ENCODE measurements around the gene CPSF3. TPM values are rescaled to one million over a fixed set of nuclear protein-coding genes. Genes with fewer than 3 reads are reported as not detected.

CPSF3 gene
- total and polyA plus RNA-seq, 2 of the 13 experiments (the other 11 are each of a cell fraction or from before 2014, with no cell fraction given): 19.8 to 93.0 TPM

- intact Hi-C loops (cut with micrococcal nuclease; ENCODE audit: unreplicated experiment) (no loop called here), in situ Hi-C loops (cut with HindIII; ENCODE audit: extremely low pct_ligation_motif_present, low pct_unique_long_range_greater_than_20kb) (no loop called here)
- H3K4me1 ChIP-seq (ENCODE audit: insufficient read depth, low read length): no peaks in the 10 kb centered on the region
- H3K36me3 ChIP-seq (replicated peaks in 1 of 2; ENCODE audit: control insufficient read depth in 1 of 2, insufficient read depth in 2 of 2, low read length in 2 of 2): peaks cover 23 to 66% of the 10 kb centered on the region in 2 experiments
- no peak overlapping the region for H3K4me3 ChIP-seq (replicated peaks in 1 of 3; ENCODE audit: insufficient read depth in 1 of 3, low read depth in 2 of 3, low read length in 3 of 3)
- no peak overlapping the region for H3K4me2 ChIP-seq (ENCODE audit: low read depth, low read length)
- H2AFZ ChIP-seq (ENCODE audit: low read length): no peak overlapping the region
- WGBS (ENCODE audit: low lambda C conversion rate): 95% methylated on average over 7 of the region's 7 CpGs
- H3K79me2 ChIP-seq (ENCODE audit: insufficient read depth, low read length): no peaks in the 10 kb centered on the region
- no peak for DNase-seq (ENCODE audit: low spot score)
- no peaks in the 10 kb centered on the region for H4K20me1 ChIP-seq (ENCODE audit: insufficient read depth, low read length)
- no peak overlapping the region for H3K9ac ChIP-seq (ENCODE audit: insufficient read depth, low read depth, low read length)
- H3K27me3 ChIP-seq (ENCODE audit: control insufficient read depth in 1 of 2, insufficient read depth in 2 of 2, low read length in 2 of 2): no peaks in the 10 kb centered on the region
- CTCF ChIA-PET (ENCODE audit: low intra/inter-chr PET ratio, low total read pairs): no interaction called here
- no peaks in the 10 kb centered on the region for H3K9me3 ChIP-seq (ENCODE audit: low read length)
- BruUV-seq (replicated peaks): no TSS peak
- no peak overlapping the region for H3K27ac ChIP-seq (ENCODE audit: extremely low read length, insufficient read depth, low read length)
- no peak for TF ChIP-seq ZNF883 (CRISPR knock-in tag; IDR thresholded peaks at IDR 0.05; ENCODE audit: not compliant biosample characterization)
- TF ChIP-seq ZNF547 (CRISPR knock-in tag; IDR thresholded peaks at IDR 0.05): no peak
- TF ChIP-seq RAD51 (IDR thresholded peaks at IDR 0.05; ENCODE audit: borderline replicate concordance): no peak
- no peak for ATAC-seq
- POLR2A ChIA-PET: interaction anchor here (1.4 kb wide), 1 partner anchor 10 kb away, joined by 4 read pairs; no protein-coding TSS in a partner anchor
- FAIRE-seq: no peak
Measured at GRCh38 chr2:9445089-9445488, 21.6 kb downstream of the CPSF3 start.

GRCh38 chr2:9451231-9451630 is 27.8 kb downstream of the CPSF3 start:
- ATAC-seq: no peak
- intact Hi-C loops (cut with micrococcal nuclease; ENCODE audit: unreplicated experiment) (no loop called here), in situ Hi-C loops (cut with HindIII; ENCODE audit: extremely low pct_ligation_motif_present, low pct_unique_long_range_greater_than_20kb) (no loop called here)
- 93% methylated on average over 1 of the region's 1 CpG for WGBS (ENCODE audit: low lambda C conversion rate)
- TF ChIP-seq NFYB (CRISPR knock-in tag; IDR thresholded peaks at IDR 0.05) (no peak), ZNF136 (CRISPR knock-in tag; IDR thresholded peaks at IDR 0.05; ENCODE audit: low read depth) (no peak), SOX5 (CRISPR knock-in tag; IDR thresholded peaks at IDR 0.05; ENCODE audit: borderline replicate concordance) (no peak), HOXA5 (CRISPR knock-in tag; IDR thresholded peaks at IDR 0.05) (no peak), REST (IDR thresholded peaks at IDR 0.05; ENCODE audit: borderline replicate concordance in 1 of 2, low read depth in 1 of 2, low read length in 2 of 2) (no peak)
- no peak for FAIRE-seq
- Histone ChIP-seq H3K4me1 (ENCODE audit: insufficient read depth, low read length) (no peaks in the 10 kb centered on the region), H3K27me3 (ENCODE audit: control insufficient read depth in 1 of 2, insufficient read depth in 2 of 2, low read length in 2 of 2) (no peaks in the 10 kb centered on the region), H3K4me2 (ENCODE audit: low read depth, low read length) (no peak overlapping the region), H3K4me3 (replicated peaks in 1 of 3; ENCODE audit: insufficient read depth in 1 of 3, low read depth in 2 of 3, low read length in 3 of 3) (no peak overlapping the region), H4K20me1 (ENCODE audit: insufficient read depth, low read length) (no peaks in the 10 kb centered on the region), H3K9ac (ENCODE audit: insufficient read depth, low read depth, low read length) (no peak overlapping the region), H3K9me3 (ENCODE audit: low read length) (no peaks in the 10 kb centered on the region), H3K79me2 (ENCODE audit: insufficient read depth, low read length) (no peaks in the 10 kb centered on the region), H3K36me3 (replicated peaks in 1 of 2; ENCODE audit: control insufficient read depth in 1 of 2, insufficient read depth in 2 of 2, low read length in 2 of 2) (peaks cover 9 to 55% of the 10 kb centered on the region in 2 experiments), H3K27ac (ENCODE audit: extremely low read length, insufficient read depth, low read length) (no peak overlapping the region), H2AFZ (ENCODE audit: low read length) (no peak overlapping the region)
- no peak for DNase-seq (ENCODE audit: low spot score)
- ChIA-PET POLR2A (no interaction called here), CTCF (ENCODE audit: low intra/inter-chr PET ratio, low total read pairs) (no interaction called here)
- no TSS peak for BruUV-seq (replicated peaks)
